ENCODE measurements around the gene PBX3.

Gene PBX3

DNA sequence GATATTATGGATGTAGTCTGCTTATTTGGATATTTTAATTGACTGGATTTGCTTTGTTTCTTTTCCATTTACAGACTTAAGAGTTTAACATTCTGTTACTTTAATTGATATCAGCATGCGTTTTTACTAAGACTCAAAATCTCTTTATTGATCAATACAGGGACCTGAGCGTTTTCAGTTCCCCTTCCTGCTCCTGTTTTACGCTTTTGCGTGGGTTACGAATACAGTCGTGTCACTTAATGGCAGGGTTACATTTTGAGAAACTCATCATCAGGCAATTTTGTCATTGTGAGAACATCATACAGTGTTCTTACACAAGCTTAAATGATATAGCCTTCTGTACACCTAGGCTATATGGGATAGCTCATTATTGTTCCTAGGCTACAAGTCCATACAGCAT, 65.2 kb downstream of the PBX3 start:
- Mint-ChIP-seq H3K27ac (no peak overlapping the region), H3K27me3 (ENCODE audit: low read depth) (no peaks in the 10 kb centered on the region), H3K9me3 (no peaks in the 10 kb centered on the region), H3K4me3 (no peak overlapping the region), H3K4me1 (no peaks in the 10 kb centered on the region), H3K36me3 (ENCODE audit: low read depth) (no peaks in the 10 kb centered on the region)
- TF ChIP-seq, protein P1, sequence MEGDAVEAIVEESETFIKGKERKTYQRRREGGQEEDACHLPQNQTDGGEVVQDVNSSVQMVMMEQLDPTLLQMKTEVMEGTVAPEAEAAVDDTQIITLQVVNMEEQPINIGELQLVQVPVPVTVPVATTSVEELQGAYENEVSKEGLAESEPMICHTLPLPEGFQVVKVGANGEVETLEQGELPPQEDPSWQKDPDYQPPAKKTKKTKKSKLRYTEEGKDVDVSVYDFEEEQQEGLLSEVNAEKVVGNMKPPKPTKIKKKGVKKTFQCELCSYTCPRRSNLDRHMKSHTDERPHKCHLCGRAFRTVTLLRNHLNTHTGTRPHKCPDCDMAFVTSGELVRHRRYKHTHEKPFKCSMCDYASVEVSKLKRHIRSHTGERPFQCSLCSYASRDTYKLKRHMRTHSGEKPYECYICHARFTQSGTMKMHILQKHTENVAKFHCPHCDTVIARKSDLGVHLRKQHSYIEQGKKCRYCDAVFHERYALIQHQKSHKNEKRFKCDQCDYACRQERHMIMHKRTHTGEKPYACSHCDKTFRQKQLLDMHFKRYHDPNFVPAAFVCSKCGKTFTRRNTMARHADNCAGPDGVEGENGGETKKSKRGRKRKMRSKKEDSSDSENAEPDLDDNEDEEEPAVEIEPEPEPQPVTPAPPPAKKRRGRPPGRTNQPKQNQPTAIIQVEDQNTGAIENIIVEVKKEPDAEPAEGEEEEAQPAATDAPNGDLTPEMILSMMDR (IDR thresholded peaks at IDR 0.05; ENCODE audit: unreplicated experiment in 3 of 3): no peak

DNA sequence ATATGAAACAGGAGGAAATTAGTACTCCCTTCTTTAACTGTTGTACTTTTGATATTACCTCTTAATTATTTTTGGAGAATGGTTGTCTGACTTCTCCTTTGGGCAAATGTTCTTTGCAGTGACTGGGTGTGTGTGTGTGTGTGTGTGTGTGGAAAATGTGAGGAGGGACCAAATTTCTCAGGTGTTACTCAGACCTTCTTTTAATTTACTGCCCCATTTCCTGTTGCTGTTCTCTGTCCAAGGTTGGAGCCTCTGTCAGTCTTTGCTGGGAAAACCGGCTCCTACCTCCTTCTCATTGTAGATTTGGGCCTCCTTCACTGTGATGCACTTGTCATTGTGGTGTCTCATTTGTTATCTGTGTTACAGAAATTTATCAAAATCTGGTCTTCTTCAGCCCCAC, 68.4 kb downstream of the PBX3 start:
- Mint-ChIP-seq H3K4me3 (no peak overlapping the region), H3K27ac (no peak overlapping the region), H3K4me1 (peaks cover 6% of the 10 kb centered on the region), H3K9me3 (no peaks in the 10 kb centered on the region), H3K36me3 (ENCODE audit: low read depth) (no peaks in the 10 kb centered on the region), H3K27me3 (ENCODE audit: low read depth) (no peaks in the 10 kb centered on the region)
- TF ChIP-seq, protein P1 (IDR thresholded peaks at IDR 0.05; ENCODE audit: unreplicated experiment in 3 of 3): no peak

DNA sequence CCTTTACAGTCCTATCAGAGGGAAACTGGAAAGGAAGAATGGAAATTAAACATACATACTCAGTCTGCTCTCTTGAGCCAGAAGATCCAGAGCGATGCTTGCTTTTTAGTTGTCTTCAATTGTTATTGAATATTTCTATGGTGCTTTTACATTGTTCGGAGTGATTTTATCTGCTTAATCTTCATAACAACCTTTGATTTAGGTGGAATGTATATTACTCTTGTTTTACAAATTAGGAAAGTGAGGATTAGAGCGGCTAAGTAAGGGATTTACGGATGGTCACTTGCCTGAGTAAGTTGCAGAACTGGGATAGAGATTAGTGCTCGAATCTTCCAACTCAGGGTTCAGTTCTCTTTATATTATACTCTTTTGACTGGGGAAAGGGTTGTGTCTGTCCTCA, 69.1 kb downstream of the PBX3 start:
- peaks cover 6% of the 10 kb centered on the region for H3K4me1 Mint-ChIP-seq
- no peaks in the 10 kb centered on the region for H3K36me3 Mint-ChIP-seq (ENCODE audit: low read depth)
- TF ChIP-seq, protein P1 (IDR thresholded peaks at IDR 0.05; ENCODE audit: unreplicated experiment in 3 of 3): no peak
- no peak overlapping the region for H3K4me3 Mint-ChIP-seq
- no peaks in the 10 kb centered on the region for H3K27me3 Mint-ChIP-seq (ENCODE audit: low read depth)
- no peak overlapping the region for H3K27ac Mint-ChIP-seq
- no peaks in the 10 kb centered on the region for H3K9me3 Mint-ChIP-seq

DNA sequence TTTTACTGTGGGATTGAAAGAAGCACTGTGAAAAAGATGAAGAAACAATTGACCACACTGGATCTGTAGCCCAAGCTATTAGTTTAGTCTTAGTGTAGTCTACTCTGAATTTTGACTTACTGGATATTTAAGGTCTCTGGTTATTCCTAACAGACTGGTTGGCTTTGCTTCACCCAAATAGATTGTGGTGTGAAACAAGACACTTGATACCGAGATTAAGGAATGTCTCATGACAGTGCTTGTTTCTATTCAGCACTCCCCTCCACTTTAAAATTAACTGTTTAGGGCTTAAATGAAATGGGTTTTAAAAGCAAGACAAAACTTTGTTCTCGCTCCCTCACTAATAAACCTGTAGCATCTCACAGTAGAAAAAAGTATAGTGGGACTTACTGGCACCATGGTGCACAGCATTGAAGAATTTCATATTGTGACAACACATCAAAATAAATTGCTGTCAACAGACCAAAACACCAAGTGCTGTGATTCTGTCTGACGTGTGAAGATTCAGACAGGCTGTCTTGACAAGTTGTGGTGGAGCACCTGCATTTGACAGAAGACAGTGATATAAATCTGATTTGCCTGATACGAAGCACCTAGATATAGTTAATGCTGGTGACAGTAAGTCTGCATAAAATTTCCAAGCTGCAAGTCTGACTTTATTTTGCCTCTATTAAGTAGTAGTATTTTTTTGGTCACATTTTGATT, 73.1 kb downstream of the PBX3 start:
- no peaks in the 10 kb centered on the region for H3K36me3 Mint-ChIP-seq (ENCODE audit: low read depth)
- no peak overlapping the region for H3K27ac Mint-ChIP-seq

DNA sequence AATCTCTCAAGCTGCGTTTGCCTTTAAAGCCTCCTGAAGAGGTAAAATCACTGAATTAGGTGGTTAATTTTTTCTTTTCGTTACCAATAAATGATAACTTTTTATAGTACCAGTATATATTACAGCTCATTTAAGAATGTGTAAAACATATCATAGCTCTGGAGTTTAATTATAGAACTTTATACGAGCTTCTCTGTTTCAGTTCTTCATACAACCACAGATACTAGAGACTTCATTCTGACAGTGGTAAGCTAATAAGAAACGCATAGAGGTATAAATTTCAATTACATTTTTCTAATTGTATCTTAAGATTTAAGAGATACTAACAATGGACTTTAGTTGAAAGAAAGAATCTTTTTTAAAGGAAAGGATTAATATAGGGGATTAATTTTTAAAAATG, 73.9 kb downstream of the PBX3 start:
- Mint-ChIP-seq H3K27me3 (ENCODE audit: low read depth) (no peaks in the 10 kb centered on the region), H3K4me3 (no peak overlapping the region), H3K36me3 (ENCODE audit: low read depth) (no peaks in the 10 kb centered on the region), H3K9me3 (no peaks in the 10 kb centered on the region), H3K4me1 (peaks cover 10% of the 10 kb centered on the region), H3K27ac (no peak overlapping the region)
- TF ChIP-seq, protein P1 (IDR thresholded peaks at IDR 0.05; ENCODE audit: unreplicated experiment in 3 of 3): no peak

More for the DNA sequence above, 73.1 kb downstream of the PBX3 start:
- Mint-ChIP-seq H3K27me3 (ENCODE audit: low read depth) (no peaks in the 10 kb centered on the region), H3K4me3 (no peak overlapping the region), H3K9me3 (no peaks in the 10 kb centered on the region), H3K4me1 (peaks cover 10% of the 10 kb centered on the region)
- TF ChIP-seq, protein P1 (IDR thresholded peaks at IDR 0.05; ENCODE audit: unreplicated experiment in 3 of 3): no peak

DNA sequence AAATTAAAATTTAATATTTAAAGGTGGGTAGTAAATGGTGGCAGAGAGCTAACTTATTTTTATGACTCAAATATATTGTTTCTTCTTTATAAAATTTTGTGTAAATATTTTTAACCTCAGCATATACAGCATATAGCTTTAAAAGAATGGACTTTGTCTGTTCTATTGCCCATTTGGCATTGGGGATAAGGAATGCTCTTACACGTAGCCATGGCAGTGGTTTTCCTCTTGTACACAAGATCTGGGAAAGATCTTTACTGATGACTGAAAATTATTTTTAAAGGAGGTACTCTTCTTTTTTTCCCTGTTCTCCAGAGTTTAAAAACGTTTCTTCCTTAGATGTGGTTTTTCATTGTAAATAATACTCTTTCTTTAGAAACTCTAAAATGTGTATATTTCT, 75.0 kb downstream of the PBX3 start:
- H3K9me3 Mint-ChIP-seq: no peaks in the 10 kb centered on the region
- H3K36me3 Mint-ChIP-seq (ENCODE audit: low read depth): no peaks in the 10 kb centered on the region
- no peak overlapping the region for H3K27ac Mint-ChIP-seq
- TF ChIP-seq, protein P1 (IDR thresholded peaks at IDR 0.05; ENCODE audit: unreplicated experiment in 3 of 3): no peak
- no peaks in the 10 kb centered on the region for H3K27me3 Mint-ChIP-seq (ENCODE audit: low read depth)
- peaks cover 10% of the 10 kb centered on the region for H3K4me1 Mint-ChIP-seq
- H3K4me3 Mint-ChIP-seq: no peak overlapping the region

Measured in nephron (organoid).